HepG2 (cell line): ENCODE results near the gene FAM170B. TPM values are rescaled to one million over a fixed set of nuclear protein-coding genes. Genes with fewer than 3 reads are reported as not detected.

Experiments used
- ATAC-seq: fragments of 200-7000 bp; cut with Tn5 transposase; 3 replicates; pipeline ENCODE4 v1.9.1; 2020; ENCODE audit warnings: mild to moderate bottlenecking, moderate library complexity
- BruUV-seq: library from RNA; stranded (reverse); fragments of 400-500 nt; replicated peaks from 2 replicates; lab custom pipeline; 2021; lab: Mats Ljungman, UMichigan
- CTCF ChIA-PET: fragments of 300-600 bp; formaldehyde crosslinking; extraction: SDS; loops from one replicate; lab custom pipeline; 2021; ENCODE audit warnings: low total read pairs, inconsistent platforms, low intra/inter-chr PET ratio; lab: Yijun Ruan, JAX
- POLR2A ChIA-PET: fragments of 350-600 bp; sonication (Branson Sonifier 250); formaldehyde crosslinking; loops from one replicate; lab custom pipeline; 2020; ENCODE audit warnings: antibody characterized with exemption, inconsistent platforms; lab: Yijun Ruan, JAX
- DNase-seq: peaks from one replicate; pipeline ENCODE4 v3.0.0-alpha.2; 2015; ENCODE audit warnings: low spot score
- FAIRE-seq: peaks from 3 replicates; lab custom pipeline; 2011; peaks lifted over from hg19 to GRCh38; lab: Jason Lieb, UNC
- H2AFZ ChIP-seq: one replicate; pipeline ENCODE4 v1.6.1; 2011; ENCODE audit warnings: low read length, inconsistent platforms
- H3K27ac ChIP-seq: fragments of 300-600 bp; 3 replicates; pipeline ENCODE4 v1.8.0; 2011; ENCODE audit warnings: mixed run types, mild to moderate bottlenecking, mixed read lengths, low read length, inconsistent platforms; ENCODE audit not compliant: insufficient read depth; ENCODE audit errors: extremely low read length
- H3K27me3 ChIP-seq, 2 experiments: fragments of 200-600 bp in 1 of 2; 2 replicates in 1 of 2; 3 replicates in 1 of 2; pipeline versions ENCODE4 v1.6.0 to v1.8.0; 2011; ENCODE audit warnings: low read length in 2 of 2, mild to moderate bottlenecking in 2 of 2, moderate library complexity in 2 of 2, inconsistent platforms in 1 of 2; ENCODE audit not compliant: insufficient read depth in 2 of 2, control insufficient read depth in 1 of 2
- H3K36me3 ChIP-seq, 2 experiments: fragments of 200-600 bp in 1 of 2; replicated peaks in 1 of 2; 2 replicates in 1 of 2; 3 replicates in 1 of 2; pipeline versions ENCODE4 v1.5.1 to v1.8.0; 2011; ENCODE audit warnings: low read length in 2 of 2, inconsistent platforms in 1 of 2; ENCODE audit not compliant: insufficient read depth in 2 of 2, control insufficient read depth in 1 of 2
- H3K4me1 ChIP-seq: 2 replicates; pipeline ENCODE4 v1.5.1; 2012; ENCODE audit warnings: low read length, inconsistent platforms; ENCODE audit not compliant: insufficient read depth
- H3K4me2 ChIP-seq: 2 replicates; pipeline ENCODE4 v1.6.0; 2011; ENCODE audit warnings: low read depth, low read length, inconsistent platforms
- H3K4me3 ChIP-seq, 3 experiments: fragments of 200-600 bp in 1 of 3; sonication (generic), shearing (Covaris generic) in 1 of 3; replicated peaks in 1 of 3; 2 replicates each; pipeline ENCODE4 v1.5.1; 2011 to 2016; ENCODE audit warnings: low read length in 3 of 3, inconsistent platforms in 2 of 3, low read depth in 2 of 3, mild to moderate bottlenecking in 2 of 3, control low read depth in 1 of 3, mixed read lengths in 1 of 3; ENCODE audit not compliant: insufficient read depth in 1 of 3
- H3K79me2 ChIP-seq: one replicate; pipeline ENCODE4 v1.6.1; 2011; ENCODE audit warnings: low read length, inconsistent platforms; ENCODE audit not compliant: insufficient read depth
- H3K9ac ChIP-seq: 2 replicates; pipeline ENCODE4 v1.6.0; 2011; ENCODE audit warnings: mild to moderate bottlenecking, low read depth, low read length, inconsistent platforms; ENCODE audit not compliant: insufficient read depth
- H3K9me3 ChIP-seq: 2 replicates; pipeline ENCODE4 v1.5.1; 2012; ENCODE audit warnings: mild to moderate bottlenecking, low read length
- H4K20me1 ChIP-seq: 2 replicates; pipeline ENCODE4 v1.6.0; 2011; ENCODE audit warnings: inconsistent platforms, mild to moderate bottlenecking, low read length, moderate library complexity; ENCODE audit not compliant: insufficient read depth
- ARNT ChIP-seq: fragments of 450-650 bp; IDR thresholded peaks from 2 replicates; pipeline ENCODE4 v1.6.1; 2017
- ARNTL ChIP-seq: sonication (generic); formaldehyde crosslinking; IDR thresholded peaks from 2 replicates; pipeline ENCODE4 v1.4.0; 2020; ENCODE audit warnings: mild to moderate bottlenecking, missing genetic modification reagents
- BRF2 ChIP-seq: sonication (generic); formaldehyde crosslinking; IDR thresholded peaks from 2 replicates; pipeline ENCODE4 v1.8.1; 2022; ENCODE audit warnings: mild to moderate bottlenecking, missing genetic modification reagents
- CBFB ChIP-seq: sonication (generic); formaldehyde crosslinking; IDR thresholded peaks from 2 replicates; pipeline ENCODE4 v1.4.0; 2020; ENCODE audit warnings: missing genetic modification reagents
- CBX5 ChIP-seq: sonication (generic); formaldehyde crosslinking; IDR thresholded peaks from 2 replicates; pipeline ENCODE4 v1.4.0; 2020; ENCODE audit warnings: missing genetic modification reagents, borderline replicate concordance
- ESRRA ChIP-seq: sonication (generic); formaldehyde crosslinking; IDR thresholded peaks from 2 replicates; pipeline ENCODE4 v1.5.1; 2020; ENCODE audit warnings: mild to moderate bottlenecking, low read depth, missing genetic modification reagents
- HNF4A ChIP-seq: sonication (generic); formaldehyde crosslinking; IDR thresholded peaks from 2 replicates; pipeline ENCODE4 v1.4.0; 2020; ENCODE audit warnings: missing genetic modification reagents
- HOXA5 ChIP-seq: sonication (generic); formaldehyde crosslinking; IDR thresholded peaks from 2 replicates; pipeline ENCODE4 v1.4.0; 2020; ENCODE audit warnings: missing genetic modification reagents
- KDM5A ChIP-seq: fragments of 200-600 bp; sonication (generic); IDR thresholded peaks from 2 replicates; pipeline ENCODE4 v1.7.0; 2018; ENCODE audit warnings: antibody characterized with exemption, mild to moderate bottlenecking, low read length, borderline replicate concordance
- MEF2D ChIP-seq: sonication (generic); formaldehyde crosslinking; IDR thresholded peaks from 2 replicates; pipeline ENCODE4 v1.5.1; 2020; ENCODE audit warnings: mild to moderate bottlenecking, missing genetic modification reagents
- MXI1 ChIP-seq: IDR thresholded peaks from 3 replicates; pipeline ENCODE4 v1.6.1; 2012; ENCODE audit warnings: low read depth, low read length, inconsistent platforms, borderline replicate concordance
- SNRNP70 ChIP-seq: fragments of 200-400 bp; formaldehyde crosslinking; IDR thresholded peaks from 2 replicates; pipeline ENCODE4 v1.6.1; 2017; ENCODE audit warnings: mild to moderate bottlenecking, low read depth, low read length, moderate library complexity
- YEATS4 ChIP-seq: sonication (generic); formaldehyde crosslinking; IDR thresholded peaks from 2 replicates; pipeline ENCODE4 v1.4.0; 2020; ENCODE audit warnings: missing genetic modification reagents, borderline replicate concordance
- ZNF83 ChIP-seq: sonication (generic); formaldehyde crosslinking; IDR thresholded peaks from 2 replicates; pipeline ENCODE4 v1.4.0; 2020; ENCODE audit warnings: missing genetic modification reagents, mild to moderate bottlenecking, borderline replicate concordance
- WGBS: methylation state at CpG from one replicate; pipeline ENCODE4 v1.1.6; 2017; ENCODE audit warnings: low lambda C conversion rate; 5-methylcytosine and 5-hydroxymethylcytosine counted together
- in situ Hi-C: cut with HindIII; loops from 2 replicates; pipeline ENCODE4 v1.10.0; 2017; ENCODE audit warnings: low pct_unique_long_range_greater_than_20kb; ENCODE audit not compliant: extremely low pct_ligation_motif_present
- intact Hi-C: fragments of 100-400 bp; cut with micrococcal nuclease; formaldehyde crosslinking; loops from one replicate; pipeline ENCODE4 v1.10.0; 2022; ENCODE audit not compliant: unreplicated experiment
- polyA plus RNA-seq, 8 experiments: library from polyadenylated mRNA; depleted of rRNA in 3 of 8; stranded (reverse) in 7 of 8; unstranded in 1 of 8; fragments of >200 nt; fragmentation: Illumina TruSeq in 4 of 8; extraction: Trizol in 4 of 8; gene quantifications; 2 replicates each; pipeline versions ENCODE4 v1.2.1 to v1.2.3, GENCODE V29; 2011 to 2016; ENCODE audit warnings: low read depth in 4 of 8, missing spikeins in 1 of 8, mixed read lengths in 1 of 8; ENCODE audit not compliant: insufficient read depth in 1 of 8
- total RNA-seq, 5 experiments: library from RNA; depleted of rRNA; stranded (reverse); fragments of >200 nt; fragmentation: Illumina TruSeq; extraction: Trizol; gene quantifications; 2 replicates each; pipeline ENCODE4 v1.2.3, GENCODE V29; 2016; ENCODE audit warnings: low read depth in 1 of 5
- TF ChIP-seq, protein P1 (sequence below): sonication (generic); formaldehyde crosslinking; IDR thresholded peaks from 2 replicates; pipeline ENCODE4 v1.4.0; 2020; ENCODE audit warnings: missing genetic modification reagents

FAM170B gene
- total and polyA plus RNA-seq, 2 of the 13 experiments (the other 11 are each of a cell fraction or from before 2014, with no cell fraction given), result not detected

GRCh38 chr10:49128854-49129253 lies 5.0 kb downstream of the FAM170B start:
- Histone ChIP-seq H3K9ac (no peak overlapping the region), H4K20me1 (no peaks in the 10 kb centered on the region), H3K4me2 (no peak overlapping the region), H3K9me3 (no peaks in the 10 kb centered on the region), H2AFZ (no peak overlapping the region), H3K79me2 (no peaks in the 10 kb centered on the region), H3K4me3 (no peak overlapping the region), H3K27me3 (no peaks in the 10 kb centered on the region; a peak in 2 of 5 replicates), H3K36me3 (no peaks in the 10 kb centered on the region), H3K4me1 (no peaks in the 10 kb centered on the region), H3K27ac (no peak overlapping the region)
- DNase-seq, result no peak
- ChIA-PET CTCF (no interaction called here), POLR2A (no interaction called here)
- in situ Hi-C loops, result no loop called here
- intact Hi-C loops, result no loop called here
- no TSS peak for BruUV-seq
- FAIRE-seq, result no peak
- 26% methylated on average over 4 of the region's 4 CpGs for WGBS
- TF ChIP-seq HOXA5 (CRISPR knock-in tag) (no peak), ESRRA (CRISPR knock-in tag) (no peak), MXI1 (no peak)
- ATAC-seq, result no peak

GRCh38 chr10:49123981-49124950 lies 9.6 kb downstream of the FAM170B start:
- no peak overlapping the region for H2AFZ ChIP-seq
- WGBS, result 30% methylated on average over 7 of the region's 7 CpGs
- in situ Hi-C loops (no loop called here), intact Hi-C loops (no loop called here)
- no peaks in the 10 kb centered on the region for H3K36me3 ChIP-seq
- no peak for ATAC-seq
- ChIA-PET POLR2A (no interaction called here), CTCF (no interaction called here)
- BruUV-seq, result no TSS peak
- H3K79me2 ChIP-seq, result no peaks in the 10 kb centered on the region
- no peak for DNase-seq
- no peaks in the 10 kb centered on the region for H3K27me3 ChIP-seq
- FAIRE-seq, result no peak
- no peaks in the 10 kb centered on the region for H4K20me1 ChIP-seq
- H3K4me3 ChIP-seq, result no peak overlapping the region
- H3K4me1 ChIP-seq, result no peaks in the 10 kb centered on the region
- no peaks in the 10 kb centered on the region for H3K9me3 ChIP-seq
- H3K9ac ChIP-seq, result no peak overlapping the region
- H3K27ac ChIP-seq, result no peak overlapping the region
- no peak overlapping the region for H3K4me2 ChIP-seq
- TF ChIP-seq YEATS4 (CRISPR knock-in tag) (no peak), KDM5A (no peak), BRF2 (no peak), CBX5 (no peak), HNF4A (no peak), CBFB (CRISPR knock-in tag) (no peak), ZNF83 (CRISPR knock-in tag) (no peak), ARNT (no peak), SNRNP70 (no peak), MEF2D (CRISPR knock-in tag) (no peak), ARNTL (CRISPR knock-in tag) (no peak)
- TF ChIP-seq, protein P1, sequence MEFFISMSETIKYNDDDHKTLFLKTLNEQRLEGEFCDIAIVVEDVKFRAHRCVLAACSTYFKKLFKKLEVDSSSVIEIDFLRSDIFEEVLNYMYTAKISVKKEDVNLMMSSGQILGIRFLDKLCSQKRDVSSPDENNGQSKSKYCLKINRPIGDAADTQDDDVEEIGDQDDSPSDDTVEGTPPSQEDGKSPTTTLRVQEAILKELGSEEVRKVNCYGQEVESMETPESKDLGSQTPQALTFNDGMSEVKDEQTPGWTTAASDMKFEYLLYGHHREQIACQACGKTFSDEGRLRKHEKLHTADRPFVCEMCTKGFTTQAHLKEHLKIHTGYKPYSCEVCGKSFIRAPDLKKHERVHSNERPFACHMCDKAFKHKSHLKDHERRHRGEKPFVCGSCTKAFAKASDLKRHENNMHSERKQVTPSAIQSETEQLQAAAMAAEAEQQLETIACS, result no peak
